ENCODE results near the gene BMP7.

GRCh38 chr20:57157106-57157691, 109.2 kb downstream of the BMP7 start:
- no peak for TF ChIP-seq CTCF (IDR thresholded peaks at IDR 0.05)
- TF ChIP-seq POLR2A (IDR thresholded peaks at IDR 0.05), result no peak
- no peak for TF ChIP-seq POLR2AphosphoS5 (IDR thresholded peaks at IDR 0.05; ENCODE audit: insufficient read depth in 1 of 2, low read depth in 1 of 2)
